Measurements from ENCODE around the gene RNF220.
A peak's percentile ranks its signal among the peaks of the same experiment; 100 is the strongest.
"Not testable (repeated sequence)": the region's sequence is repeated elsewhere in the genome, so short reads cannot be mapped to it uniquely, and the experiment has no call there.

RNF220 gene

DNA sequence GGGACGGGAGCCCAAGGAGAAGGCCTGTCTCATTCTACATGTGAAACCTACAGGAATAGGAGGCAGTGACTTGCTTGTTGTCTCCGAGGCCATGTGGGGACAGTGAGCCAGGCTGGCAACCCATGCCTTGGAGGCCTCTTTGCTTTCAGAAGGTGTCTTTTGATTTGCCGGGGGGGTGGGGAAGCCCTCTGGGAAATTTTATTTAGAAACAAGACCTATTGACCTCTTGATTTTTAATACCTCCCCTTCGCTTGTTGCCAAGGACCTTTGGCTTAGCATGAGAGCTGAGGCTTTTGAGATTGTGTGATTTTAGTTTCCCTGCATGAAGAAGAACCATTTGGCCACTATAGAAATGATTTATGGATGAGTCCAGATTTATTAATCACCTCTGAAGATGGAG lies 273.6 kb downstream of the RNF220 start:
- DNase-seq (ENCODE audit: low spot score) = no peak

- DNase-seq (ENCODE audit: low spot score) = no peak
Observed at GRCh38 chr1:44679468-44679867, 274.4 kb downstream of the RNF220 start.

- DNase-seq (ENCODE audit: low spot score) = no peak
Observed at GRCh38 chr1:44681905-44682882, 277.1 kb downstream of the RNF220 start.

DNA sequence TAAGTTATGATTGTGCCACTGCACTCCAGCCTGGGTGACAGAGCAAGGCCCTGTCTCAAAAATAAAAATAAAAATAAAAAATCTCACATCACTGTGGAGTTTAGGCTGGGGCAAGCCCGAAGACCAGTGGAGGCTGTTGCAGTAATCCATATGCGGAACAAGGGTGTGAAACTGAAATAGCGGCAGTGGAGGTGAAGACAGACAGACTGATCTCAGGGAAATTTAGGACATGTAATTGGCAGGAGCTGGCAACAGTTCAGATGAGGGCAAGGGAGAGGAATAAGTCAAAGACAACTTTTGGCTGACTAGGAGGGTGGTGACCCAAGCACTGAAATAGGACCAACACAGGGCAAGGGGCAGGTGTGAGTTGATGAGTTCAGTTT lies 277.8 kb downstream of the RNF220 start:
- no peak for DNase-seq (ENCODE audit: low spot score)

GRCh38 chr1:44684525-44684924 lies 279.5 kb downstream of the RNF220 start:
- no peak for DNase-seq (ENCODE audit: low spot score)

GRCh38 chr1:44685218-44685617 lies 280.2 kb downstream of the RNF220 start:
- DNase-seq (ENCODE audit: low spot score) = no peak

DNA sequence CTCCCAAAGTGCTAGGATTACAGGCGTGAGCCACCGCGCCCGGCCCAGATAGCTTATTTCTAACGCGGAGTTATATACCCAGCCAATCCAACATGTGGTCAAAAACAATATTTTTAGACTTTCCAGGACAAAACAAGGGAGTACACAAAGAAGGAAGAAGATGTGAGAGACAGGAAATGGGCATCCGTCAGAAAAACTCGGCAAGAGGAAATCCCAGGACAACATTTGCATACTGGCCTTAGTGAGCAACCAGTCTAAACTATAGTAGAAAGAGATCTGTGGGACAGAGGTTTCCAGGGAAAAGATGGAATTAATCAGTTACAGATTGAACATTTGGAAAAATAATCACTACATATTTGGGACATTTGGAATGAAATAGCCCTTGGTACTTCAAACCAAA lies 280.8 kb downstream of the RNF220 start:
- DNase-seq (ENCODE audit: low spot score) = peak; percentile 10

DNA sequence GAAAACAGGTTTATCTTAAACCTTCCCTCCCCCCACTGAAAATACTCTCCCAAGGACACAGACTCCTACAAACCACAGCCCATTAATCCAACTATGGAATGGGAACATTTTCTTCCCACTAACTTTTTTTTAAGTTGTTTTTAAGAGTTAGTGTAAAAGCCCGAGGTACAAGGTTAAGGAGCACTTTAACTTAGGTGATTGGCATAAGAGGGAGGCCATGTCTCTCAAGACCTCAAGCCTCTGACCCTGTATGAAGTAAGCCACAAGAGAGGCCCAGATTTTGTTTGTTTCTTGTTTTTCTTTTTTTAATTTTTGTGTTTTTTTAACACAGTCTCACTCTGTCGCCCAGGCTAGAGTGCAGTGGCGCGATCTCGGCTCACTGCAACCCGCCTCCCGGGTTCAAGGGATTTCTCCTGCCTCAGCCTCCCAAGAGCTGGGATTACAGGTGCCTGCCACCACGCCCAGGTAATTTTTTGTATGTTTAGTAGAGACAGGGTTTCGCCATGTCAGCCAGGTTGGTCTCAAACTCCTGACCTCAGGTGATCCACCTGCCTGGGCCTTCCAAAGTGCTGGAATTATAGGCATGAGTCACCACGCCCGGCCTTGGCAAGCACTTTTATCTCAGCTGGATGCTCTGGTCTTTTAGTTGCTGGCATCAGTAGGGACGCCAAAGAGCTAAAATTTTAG lies 283.8 kb downstream of the RNF220 start:
- DNase-seq (ENCODE audit: low spot score) = no peak

GRCh38 chr1:44689447-44689765 lies 284.4 kb downstream of the RNF220 start:
- DNase-seq (ENCODE audit: low spot score) = no peak

GRCh38 chr1:44693159-44693558 lies 288.1 kb downstream of the RNF220 start:
- no peak for DNase-seq (ENCODE audit: low spot score)

GRCh38 chr1:44693900-44694299 lies 288.8 kb downstream of the RNF220 start:
- no peak for DNase-seq (ENCODE audit: low spot score)

DNA sequence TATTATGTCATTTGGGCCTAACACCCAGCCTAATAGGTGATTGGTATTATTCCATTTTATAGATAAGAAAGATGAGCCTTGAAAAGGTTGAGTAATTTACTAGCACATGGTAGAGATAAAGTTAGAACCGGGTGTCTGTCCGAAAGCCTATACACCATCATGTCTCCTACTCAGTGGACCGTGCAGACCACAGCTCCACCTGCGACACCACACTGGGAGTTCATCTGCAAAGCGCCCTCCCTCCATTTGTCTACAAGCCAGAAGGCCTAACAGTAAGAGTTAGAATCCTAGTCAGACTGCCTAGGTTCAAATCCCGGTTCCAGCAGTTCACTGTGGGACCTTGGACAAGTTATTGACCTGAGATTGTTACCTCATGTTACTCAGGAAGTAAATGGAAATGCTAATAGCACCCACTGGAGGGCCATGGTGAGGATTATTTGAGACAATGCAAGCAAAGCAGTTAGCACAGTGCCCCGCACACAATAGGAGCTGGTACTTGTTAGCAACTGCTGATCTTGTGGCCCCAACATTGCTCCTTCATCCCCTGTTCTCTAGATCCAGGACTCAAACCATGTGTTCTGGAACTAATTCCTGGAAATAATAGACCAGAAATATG lies 289.9 kb downstream of the RNF220 start:
- no peak for DNase-seq (ENCODE audit: low spot score)

DNA sequence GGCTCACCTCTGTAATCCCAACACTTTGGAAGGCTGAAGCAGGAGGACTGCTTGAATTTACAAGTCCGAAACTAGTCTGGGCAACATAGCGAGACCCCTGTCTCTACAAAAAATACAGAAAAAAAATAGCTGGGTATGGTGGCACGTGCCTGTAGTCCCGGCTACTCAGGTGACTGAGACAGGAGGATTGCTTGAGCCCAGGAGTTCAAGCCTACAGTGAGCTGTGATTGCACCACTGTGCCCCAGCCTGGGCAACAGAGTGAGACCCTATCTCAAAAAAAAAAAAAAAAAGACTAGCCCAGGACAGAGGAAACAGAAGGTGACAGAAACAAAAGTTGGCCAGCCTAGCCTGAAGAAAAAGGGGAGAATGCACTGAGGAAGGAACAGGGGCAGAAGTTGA lies 290.6 kb downstream of the RNF220 start:
- no peak for DNase-seq (ENCODE audit: low spot score)

- no peak for DNase-seq (ENCODE audit: low spot score)
Observed at GRCh38 chr1:44696101-44696500, 291.0 kb downstream of the RNF220 start.

GRCh38 chr1:44696789-44697345 lies 291.8 kb downstream of the RNF220 start:
- no peak for DNase-seq (ENCODE audit: low spot score)

DNA sequence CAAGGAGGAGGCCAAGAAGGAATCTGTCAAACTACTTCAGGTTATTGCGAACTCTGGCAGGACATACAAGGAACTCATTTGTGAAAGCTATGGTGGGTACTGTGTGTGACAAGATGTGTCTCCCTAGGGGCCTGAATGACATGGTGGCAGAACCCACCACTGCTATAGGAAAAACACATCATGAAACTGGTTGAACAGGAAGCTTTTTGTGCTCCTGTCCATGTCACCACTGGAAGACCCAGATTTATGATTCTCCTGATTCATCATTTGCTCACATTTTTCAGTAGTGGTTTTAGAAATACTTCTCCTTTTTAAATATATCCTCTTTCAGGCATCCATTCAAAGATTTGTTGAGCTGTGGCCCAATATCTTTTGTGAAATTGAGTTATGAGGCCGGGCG lies 293.1 kb downstream of the RNF220 start:
- no peak for DNase-seq (ENCODE audit: low spot score)

DNA sequence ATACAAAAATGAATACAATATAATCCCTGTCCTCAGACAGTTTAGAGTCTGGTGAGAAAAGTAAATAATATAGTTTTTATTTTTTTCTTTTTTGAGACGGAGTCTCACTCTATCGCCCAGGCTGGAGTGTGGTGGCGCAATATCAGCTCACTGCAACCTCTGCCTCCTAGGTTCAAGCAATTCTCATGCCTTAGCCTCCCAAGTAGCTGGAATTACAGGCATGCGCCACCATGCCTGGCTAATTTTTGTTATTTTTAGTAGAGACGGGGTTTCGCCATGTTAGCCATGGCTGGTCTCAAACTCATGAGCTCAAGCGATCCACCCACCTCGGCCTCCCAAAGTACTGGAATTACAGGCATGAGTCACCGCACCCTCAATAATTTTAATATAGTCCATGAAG lies 294.3 kb downstream of the RNF220 start:
- DNase-seq (ENCODE audit: low spot score) = not testable (repeated sequence)

- no peak for DNase-seq (ENCODE audit: low spot score)
Observed at GRCh38 chr1:44700573-44700972, 295.5 kb downstream of the RNF220 start.

GRCh38 chr1:44701141-44701573 lies 296.1 kb downstream of the RNF220 start:
- DNase-seq (ENCODE audit: low spot score) = no peak

All from kidney tubule cell (primary cell).